Testis (tissue), 2 donors: Measurements from ENCODE around the gene CTH.

ENCODE experiments used
- POLR2A ChIP-seq: fragments of 450-650 bp; IDR thresholded peaks from one replicate; pipeline ENCODE4 v1.6.1; 2017; ENCODE audit warnings: antibody characterized with exemption, mild to moderate bottlenecking, moderate library complexity
- TF ChIP-seq, protein P1 (sequence below), 3 experiments: fragments of 450-650 bp in 2 of 3; fragments of 200-600 bp in 1 of 3; sonication (generic) in 1 of 3; IDR thresholded peaks; one replicate each; pipeline ENCODE4 v1.5.1; 2016 to 2019; ENCODE audit warnings: antibody characterized with exemption in 3 of 3, mild to moderate bottlenecking in 2 of 3, moderate library complexity in 1 of 3

DNA sequence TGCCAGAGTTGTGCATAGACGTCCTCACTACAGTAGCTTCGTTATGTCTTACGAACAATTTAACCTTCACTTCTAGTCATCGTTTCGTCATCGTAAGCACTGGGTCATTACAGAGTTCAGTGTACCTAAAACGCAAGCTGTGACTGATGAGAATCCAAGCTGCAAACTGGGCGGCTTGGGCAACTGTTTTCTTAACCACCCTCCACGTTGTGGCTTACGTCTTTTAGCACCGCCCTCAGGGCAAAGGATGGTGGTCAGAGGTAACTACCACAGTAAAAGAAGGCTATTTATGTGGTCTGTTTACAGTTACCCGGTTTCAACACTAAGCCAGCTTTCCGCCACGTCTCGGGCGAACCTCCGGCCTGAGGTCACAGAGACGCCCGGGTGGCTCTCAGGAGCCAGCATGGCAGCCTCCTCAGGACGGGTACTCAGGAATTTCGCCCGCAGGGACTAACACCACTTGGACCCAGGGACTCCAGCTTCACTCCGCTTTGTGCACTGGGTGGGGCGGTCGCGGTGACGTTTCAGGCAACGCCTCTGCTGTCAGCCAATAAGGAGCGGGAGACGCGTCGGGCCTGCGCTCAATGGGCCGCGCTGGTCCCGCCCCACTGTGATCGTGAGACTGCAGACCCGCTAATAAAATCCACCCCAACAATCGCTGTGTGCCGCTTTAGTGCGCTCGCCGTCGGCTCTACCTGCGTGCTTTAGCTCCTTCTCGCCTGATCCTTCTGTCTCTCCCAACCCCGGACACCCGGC, at the start of gene CTH:
- TF ChIP-seq, protein P1, sequence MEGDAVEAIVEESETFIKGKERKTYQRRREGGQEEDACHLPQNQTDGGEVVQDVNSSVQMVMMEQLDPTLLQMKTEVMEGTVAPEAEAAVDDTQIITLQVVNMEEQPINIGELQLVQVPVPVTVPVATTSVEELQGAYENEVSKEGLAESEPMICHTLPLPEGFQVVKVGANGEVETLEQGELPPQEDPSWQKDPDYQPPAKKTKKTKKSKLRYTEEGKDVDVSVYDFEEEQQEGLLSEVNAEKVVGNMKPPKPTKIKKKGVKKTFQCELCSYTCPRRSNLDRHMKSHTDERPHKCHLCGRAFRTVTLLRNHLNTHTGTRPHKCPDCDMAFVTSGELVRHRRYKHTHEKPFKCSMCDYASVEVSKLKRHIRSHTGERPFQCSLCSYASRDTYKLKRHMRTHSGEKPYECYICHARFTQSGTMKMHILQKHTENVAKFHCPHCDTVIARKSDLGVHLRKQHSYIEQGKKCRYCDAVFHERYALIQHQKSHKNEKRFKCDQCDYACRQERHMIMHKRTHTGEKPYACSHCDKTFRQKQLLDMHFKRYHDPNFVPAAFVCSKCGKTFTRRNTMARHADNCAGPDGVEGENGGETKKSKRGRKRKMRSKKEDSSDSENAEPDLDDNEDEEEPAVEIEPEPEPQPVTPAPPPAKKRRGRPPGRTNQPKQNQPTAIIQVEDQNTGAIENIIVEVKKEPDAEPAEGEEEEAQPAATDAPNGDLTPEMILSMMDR (IDR thresholded peaks at IDR 0.05), result no peak
- peak; percentile 53 for TF ChIP-seq POLR2A
